ENCODE measurements around the gene SH3PXD2A.

GRCh38 chr10:103790580-103790979 is 64.8 kb downstream of the SH3PXD2A start:
- TF ChIP-seq EZH2 (IDR thresholded peaks at IDR 0.05; ENCODE audit: borderline replicate concordance, low read length) (no peak), CTCF (conservative IDR thresholded peaks at IDR 0.05 in 1 of 2, IDR thresholded peaks at IDR 0.05 in 1 of 2; ENCODE audit: extremely low read depth in 1 of 2, insufficient read depth in 1 of 2, low read depth in 1 of 2, low read length in 2 of 2) (no peak)

Data from mammary epithelial cell (primary cell).